AG04450 (cell line): ENCODE data around the gene VAPA. TPM values are rescaled to one million over a fixed set of nuclear protein-coding genes. Genes with fewer than 3 reads are reported as not detected.

ENCODE experiments used
- CTCF ChIA-PET: fragments of 300-600, 350-600 bp; formaldehyde crosslinking; extraction: SDS; loops from one replicate; lab custom pipeline; 2022; ENCODE audit warnings: antibody characterized with exemption, inconsistent platforms; lab: Charles Lee
- POLR2A ChIA-PET: fragments of 350-600 bp; formaldehyde crosslinking; extraction: SDS; loops from one replicate; lab custom pipeline; 2021; ENCODE audit warnings: antibody characterized with exemption, inconsistent platforms; lab: Yijun Ruan, JAX
- DNase-seq: peaks from one replicate; pipeline ENCODE4 v3.0.0-alpha.2; 2011; ENCODE audit warnings: low read depth, low spot score
- H3K27ac ChIP-seq: one replicate; pipeline ENCODE4 v1.5.1; 2012; ENCODE audit warnings: low read depth, low read length, control low read depth
- H3K27me3 ChIP-seq: one replicate; pipeline ENCODE4 v1.6.0; 2012; ENCODE audit warnings: low read length; ENCODE audit not compliant: control insufficient read depth, insufficient read depth
- H3K4me3 ChIP-seq: 2 replicates; pipeline ENCODE4 v1.5.1; 2011; ENCODE audit warnings: mild to moderate bottlenecking, low read depth, low read length, control low read depth
- H3K9me3 ChIP-seq: 2 replicates; pipeline ENCODE4 v1.5.1; 2012; ENCODE audit warnings: low read length; ENCODE audit not compliant: control insufficient read depth, insufficient read depth
- polyA minus RNA-seq: library from RNA; depleted of rRNA, polyadenylated mRNA; stranded (reverse); fragments of >200 nt; gene quantifications from 2 replicates; pipeline ENCODE4 v1.2.3, GENCODE V29; 2011; rRNA and poly(A)+ RNA removed
- polyA plus RNA-seq: library from polyadenylated mRNA; depleted of rRNA; stranded (reverse); fragments of >200 nt; gene quantifications from 2 replicates; pipeline ENCODE4 v1.2.3, GENCODE V29; 2011; rRNA removed
- TF ChIP-seq, protein P1 (sequence below): IDR thresholded peaks from 2 replicates; pipeline ENCODE4 v1.5.1; 2011; ENCODE audit warnings: low read depth, low read length, control low read depth, inconsistent platforms

VAPA gene
- polyA plus RNA-seq (296 and 393 TPM in 2 replicates), polyA minus RNA-seq (106 and 199 TPM in 2 replicates)

DNA sequence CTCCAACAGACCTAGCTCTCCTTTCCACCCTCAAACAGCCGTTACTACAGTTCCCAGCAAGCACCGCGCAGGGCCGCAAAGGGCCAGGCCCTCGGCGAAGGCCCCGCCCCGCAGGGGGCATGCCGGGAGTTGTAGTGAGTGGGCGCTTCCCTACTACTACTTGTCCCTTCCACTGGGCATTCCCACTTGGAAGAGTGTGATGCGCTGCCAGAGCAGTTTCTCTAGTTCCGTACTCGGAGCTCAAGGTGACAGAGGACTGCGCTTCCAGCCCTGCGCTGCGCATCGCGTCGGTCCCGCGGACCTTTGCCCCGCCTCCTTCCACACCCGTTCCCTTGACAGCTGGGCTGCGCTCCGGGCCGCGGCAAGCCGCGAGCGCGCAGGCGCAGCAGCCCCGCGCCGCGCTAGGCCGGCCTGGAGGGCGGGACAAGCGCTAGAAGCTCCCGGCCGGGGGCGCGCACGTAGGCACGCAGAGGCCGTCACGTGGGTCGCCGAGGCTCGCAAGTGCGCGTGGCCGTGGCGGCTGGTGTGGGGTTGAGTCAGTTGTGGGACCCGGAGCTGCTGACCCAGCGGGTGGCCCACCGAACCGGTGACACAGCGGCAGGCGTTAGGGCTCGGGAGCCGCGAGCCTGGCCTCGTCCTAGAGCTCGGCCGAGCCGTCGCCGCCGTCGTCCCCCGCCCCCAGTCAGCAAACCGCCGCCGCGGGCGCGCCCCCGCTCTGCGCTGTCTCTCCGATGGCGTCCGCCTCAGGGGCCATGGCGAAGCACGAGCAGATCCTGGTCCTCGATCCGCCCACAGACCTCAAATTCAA lies at the start of gene VAPA:
TSS of gene VAPA (plus strand) at position 491 of the 808 bp plus-strand sequence. CDS start at position 732, 241 bp downstream.
- H3K4me3 ChIP-seq, result peak within 1 kb of the TSS; percentile 94
- H3K27me3 ChIP-seq, result peaks cover 3% of the 10 kb centered on the region
- CTCF ChIA-PET, result interaction anchor here (0.6 to 0.7 kb wide), 2 partner anchors 183 to 232 kb away, joined by 3 read pairs; no protein-coding TSS in a partner anchor
- POLR2A ChIA-PET, result interaction anchor here (0.5 to 1.5 kb wide), 13 partner anchors 15 to 472 kb away, joined by 3 to 12 read pairs (median 3); partner anchors contain the start of gene RAB31
- no peaks in the 10 kb centered on the region for H3K9me3 ChIP-seq
- TF ChIP-seq, protein P1, sequence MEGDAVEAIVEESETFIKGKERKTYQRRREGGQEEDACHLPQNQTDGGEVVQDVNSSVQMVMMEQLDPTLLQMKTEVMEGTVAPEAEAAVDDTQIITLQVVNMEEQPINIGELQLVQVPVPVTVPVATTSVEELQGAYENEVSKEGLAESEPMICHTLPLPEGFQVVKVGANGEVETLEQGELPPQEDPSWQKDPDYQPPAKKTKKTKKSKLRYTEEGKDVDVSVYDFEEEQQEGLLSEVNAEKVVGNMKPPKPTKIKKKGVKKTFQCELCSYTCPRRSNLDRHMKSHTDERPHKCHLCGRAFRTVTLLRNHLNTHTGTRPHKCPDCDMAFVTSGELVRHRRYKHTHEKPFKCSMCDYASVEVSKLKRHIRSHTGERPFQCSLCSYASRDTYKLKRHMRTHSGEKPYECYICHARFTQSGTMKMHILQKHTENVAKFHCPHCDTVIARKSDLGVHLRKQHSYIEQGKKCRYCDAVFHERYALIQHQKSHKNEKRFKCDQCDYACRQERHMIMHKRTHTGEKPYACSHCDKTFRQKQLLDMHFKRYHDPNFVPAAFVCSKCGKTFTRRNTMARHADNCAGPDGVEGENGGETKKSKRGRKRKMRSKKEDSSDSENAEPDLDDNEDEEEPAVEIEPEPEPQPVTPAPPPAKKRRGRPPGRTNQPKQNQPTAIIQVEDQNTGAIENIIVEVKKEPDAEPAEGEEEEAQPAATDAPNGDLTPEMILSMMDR, result no peak
- peak; percentile 85 for DNase-seq
- peak within 1 kb of the TSS; percentile 84 for H3K27ac ChIP-seq

DNA sequence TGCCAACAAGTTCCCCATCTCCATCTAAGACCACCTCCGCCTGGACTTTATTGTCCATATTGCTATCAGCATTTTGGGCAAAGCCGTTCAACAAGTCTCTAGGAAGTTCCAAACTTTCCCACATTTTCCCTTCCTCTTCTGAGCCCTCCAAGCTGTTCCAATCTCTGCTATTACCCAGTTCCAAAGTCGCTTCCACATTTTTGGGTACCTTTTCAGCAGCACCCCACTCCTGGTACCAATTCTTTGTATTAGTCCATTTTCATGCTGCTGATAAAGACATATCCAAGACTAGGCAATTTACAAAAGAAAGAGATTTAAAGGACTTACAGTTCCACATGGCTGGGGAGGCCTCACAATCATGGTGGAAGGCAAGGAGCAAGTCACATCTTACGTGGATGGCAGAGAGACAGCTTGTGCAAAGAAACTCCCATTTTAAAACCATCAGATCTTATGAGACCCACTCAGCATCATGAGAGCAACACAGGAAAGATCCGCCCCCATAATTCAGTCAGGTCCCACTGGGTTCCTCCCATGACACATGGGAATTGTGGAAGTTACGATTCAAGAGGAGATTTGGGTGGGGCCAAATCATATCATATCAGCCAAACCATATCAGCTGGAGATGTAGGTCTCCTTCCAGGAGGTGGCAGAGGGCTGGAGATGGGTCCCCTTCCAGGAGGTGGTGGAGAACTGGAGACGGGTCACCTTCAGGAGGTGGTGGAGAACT lies 47.9 kb upstream of the VAPA start:
- Histone ChIP-seq H3K27me3 (no peaks in the 10 kb centered on the region), H3K27ac (no peak overlapping the region), H3K9me3 (peaks cover 19% of the 10 kb centered on the region), H3K4me3 (no peak overlapping the region)
- ChIA-PET CTCF (no interaction called here), POLR2A (interaction anchor here (0.8 kb wide), 1 partner anchor 46 kb away, joined by 5 read pairs; no protein-coding TSS in a partner anchor)
- no peak for DNase-seq
- TF ChIP-seq, protein P1, result no peak

DNA sequence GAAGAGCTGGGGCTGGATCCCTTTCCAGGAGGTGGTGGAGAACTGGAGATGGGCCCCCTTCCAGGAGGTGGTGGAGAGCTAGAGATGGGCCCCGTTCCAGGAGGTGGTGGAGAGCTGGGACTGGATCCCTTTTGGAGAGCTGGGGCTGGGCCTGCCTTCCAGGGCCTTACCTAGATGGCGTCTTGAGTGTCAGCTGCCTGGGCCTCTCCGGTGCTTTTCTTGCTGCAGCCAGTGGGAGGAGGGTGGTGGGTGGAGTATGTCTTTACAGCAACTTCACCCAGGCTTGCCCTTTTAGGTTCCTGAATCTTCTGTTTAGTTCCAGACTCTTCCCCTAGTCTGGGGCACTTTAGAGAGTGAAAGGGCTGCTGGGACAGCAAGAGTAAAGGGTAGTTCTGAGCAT lies 47.2 kb upstream of the VAPA start:
- Histone ChIP-seq H3K27me3 (no peaks in the 10 kb centered on the region), H3K4me3 (no peak overlapping the region), H3K27ac (no peak overlapping the region), H3K9me3 (peaks cover 19% of the 10 kb centered on the region)
- ChIA-PET POLR2A (interaction anchor here (0.8 kb wide), 1 partner anchor 45 kb away, joined by 5 read pairs; no protein-coding TSS in a partner anchor), CTCF (no interaction called here)
- no peak for DNase-seq
- TF ChIP-seq, protein P1, result no peak

GRCh38 chr18:9867071-9867594 lies 46.7 kb upstream of the VAPA start:
- no peaks in the 10 kb centered on the region for H3K27me3 ChIP-seq
- no peak for DNase-seq
- CTCF ChIA-PET, result no interaction called here
- no peak overlapping the region for H3K27ac ChIP-seq
- TF ChIP-seq, protein P1, result no peak
- peaks cover 19% of the 10 kb centered on the region for H3K9me3 ChIP-seq
- H3K4me3 ChIP-seq, result no peak overlapping the region
- POLR2A ChIA-PET, result no interaction called here
